Pancreas (tissue), 10 donors: ENCODE results near the gene SYT9. TPM values are rescaled to one million over a fixed set of nuclear protein-coding genes. Genes with fewer than 3 reads are reported as not detected.

Source experiments
- ATAC-seq, 4 donors: fragments of 200-7000 bp; cut with Tn5 transposase; one replicate each; pipeline versions ENCODE4 v1.8.0 to v1.9.1; 2020; ENCODE audit warnings: mild to moderate bottlenecking in 4 of 4, moderate library complexity in 4 of 4
- DNase-seq, 6 donors: peaks; one replicate each; pipeline ENCODE4 v3.0.0-alpha.2; 2020
- FAIRE-seq: peaks from 2 replicates; lab custom pipeline; 2012; peaks lifted over from hg19 to GRCh38; lab: Jason Lieb, UNC
- H3K27ac ChIP-seq, 4 donors: fragments of 200-600 bp; sonication (generic); 1 replicate in 3 of 4; 2 replicates in 1 of 4; pipeline versions ENCODE4 v1.5.0 to v1.8.0; 2020
- H3K27me3 ChIP-seq, 4 donors: fragments of 200-600 bp; one replicate each; pipeline ENCODE4 v1.8.0; 2021
- H3K36me3 ChIP-seq, 3 donors: fragments of 200-600 bp; sonication (generic) in 1 of 3; one replicate each; pipeline versions ENCODE4 v1.5.0 to v1.8.0; 2020 to 2021
- H3K4me1 ChIP-seq, 3 donors: fragments of 200-600 bp; one replicate each; pipeline ENCODE4 v1.8.0; 2021
- H3K4me3 ChIP-seq, 4 donors: fragments of 200-600 bp; sonication (generic) in 2 of 4; one replicate each; pipeline versions ENCODE4 v1.5.0 to v1.8.0; 2020 to 2021
- H3K9me3 ChIP-seq, 4 donors: fragments of 200-600 bp; one replicate each; pipeline ENCODE4 v1.8.0; 2021
- CTCF ChIP-seq, 4 donors: fragments of 200-600 bp; sonication (generic) in 3 of 4; IDR thresholded peaks; one replicate each; pipeline versions ENCODE4 v1.5.0 to v1.8.0; 2021; ENCODE audit warnings: antibody characterized with exemption in 4 of 4
- WGBS, 2 donors: extraction: QIAGEN DNeasy Blood & Tissue Kit; methylation state at CpG; one replicate each; pipeline ENCODE4 v1.1.7; 2013; 5-methylcytosine and 5-hydroxymethylcytosine counted together
- intact Hi-C, 3 donors: fragments of 100-400 bp; cut with DNase I; formaldehyde crosslinking; loops; one replicate each; pipeline versions ENCODE4 v1.11.1 to v1.14.2; 2022
- polyA plus RNA-seq, 2 donors: library from polyadenylated mRNA; stranded (reverse); fragments of 200-250 nt; gene quantifications; one replicate each; pipeline ENCODE4 v1.2.3, GENCODE V29; 2013
- total RNA-seq, 6 donors: library from RNA; stranded (reverse); fragmentation: NEBNext Ultra II Directional in 4 of 6; extraction: Animal tissue kit (Norgen Biotek cat#: 25700) in 4 of 6; gene quantifications; one replicate each; pipeline versions ENCODE4 v1.2.1 to v1.2.4, GENCODE V29; 2021 to 2023
- donor health status: healthy with polysubstance abuse.
- donor health status: DM: no; HTN: no; CAD: no; lungs with moderate emphysema.
- donor health status: DM: no; HTN: no; CAD: no.
- donor health status: control.
- donor health status: control.
- donor health status: Bipolar disorder and iron deficiency.
- donor health status: DM: yes; HTN: yes; CAD: no.
- donor health status: DM: no; HTN: no; CAD: no.
- donor health status: DM: no; HTN: no; CAD: no.
- donor health status: DM: yes; HTN: yes; CAD: no.

The SYT9 gene
- total and polyA plus RNA-seq, 8 donors, result 0.38 to 2.0 (median 1.0) TPM

- FAIRE-seq (no peak), ATAC-seq (no peak), DNase-seq (no peak)
- Histone ChIP-seq H3K4me1 (no peaks in the 10 kb centered on the region), H3K27ac (no peak overlapping the region), H3K27me3 (no peaks in the 10 kb centered on the region), H3K4me3 (no peak overlapping the region), H3K36me3 (no peaks in the 10 kb centered on the region), H3K9me3 (no peaks in the 10 kb centered on the region)
- TF ChIP-seq CTCF (IDR thresholded peaks at IDR 0.05), result no peak
- WGBS, 2 donors, result 84 to 85% methylated on average over 14 of the region's 14 CpGs
- intact Hi-C loops, result no loop called here
Measured at GRCh38 chr11:7414973-7415817, 163.5 kb downstream of the SYT9 start.

DNA sequence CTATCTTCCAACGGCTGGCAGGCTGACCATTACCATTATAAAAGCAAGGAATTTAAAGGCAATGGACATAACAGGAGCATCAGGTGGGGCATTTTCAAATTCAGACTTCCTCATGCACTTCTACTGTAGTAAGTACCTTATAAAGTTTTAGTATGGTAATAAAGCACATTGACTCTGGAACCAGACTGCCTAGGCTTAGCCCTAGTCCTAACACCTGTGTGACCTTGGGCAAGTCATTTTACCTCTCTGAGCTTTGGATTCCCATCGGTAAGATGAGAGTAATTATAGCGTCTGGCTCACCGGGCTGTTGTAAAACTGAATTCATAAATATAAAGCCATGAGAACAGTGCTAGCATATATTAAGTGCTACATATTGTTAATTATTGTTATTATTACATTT is 164.4 kb downstream of the SYT9 start:
- WGBS, 2 donors, result 31 to 62% methylated on average over 4 of the region's 4 CpGs
- Histone ChIP-seq H3K4me1 (no peaks in the 10 kb centered on the region), H3K27ac (no peak overlapping the region), H3K27me3 (no peaks in the 10 kb centered on the region), H3K4me3 (no peak overlapping the region), H3K9me3 (no peaks in the 10 kb centered on the region), H3K36me3 (no peaks in the 10 kb centered on the region)
- TF ChIP-seq CTCF (IDR thresholded peaks at IDR 0.05), result no peak
- DNase-seq (no peak), FAIRE-seq (no peak), ATAC-seq (no peak)
- intact Hi-C loops, result no loop called here

DNA sequence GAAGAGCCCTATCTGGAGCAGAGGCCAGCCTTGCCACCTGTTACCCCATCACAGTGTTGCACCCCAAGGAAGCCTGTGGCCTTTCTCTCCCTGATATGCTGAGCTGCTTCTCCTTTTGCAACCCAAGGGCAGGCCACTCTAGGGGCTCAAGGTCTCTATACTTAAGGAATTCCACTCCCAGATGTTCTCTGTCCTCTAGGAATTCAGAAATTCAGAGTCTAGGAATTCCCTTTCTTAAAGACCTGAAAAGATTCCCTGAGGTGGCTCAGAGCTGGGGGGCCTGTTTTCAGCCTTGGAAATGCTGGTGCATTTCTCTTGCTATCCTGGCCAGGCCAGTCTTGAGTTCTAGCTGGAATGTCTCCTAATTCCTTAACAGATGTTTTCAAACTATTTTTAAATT is 165.6 kb downstream of the SYT9 start:
- Histone ChIP-seq H3K4me3 (no peak overlapping the region), H3K9me3 (no peaks in the 10 kb centered on the region), H3K4me1 (no peaks in the 10 kb centered on the region), H3K27me3 (no peaks in the 10 kb centered on the region), H3K27ac (no peak overlapping the region), H3K36me3 (no peaks in the 10 kb centered on the region)
- DNase-seq (no peak), FAIRE-seq (no peak), ATAC-seq (no peak)
- intact Hi-C loops, result no loop called here
- TF ChIP-seq CTCF (IDR thresholded peaks at IDR 0.05), result no peak

DNA sequence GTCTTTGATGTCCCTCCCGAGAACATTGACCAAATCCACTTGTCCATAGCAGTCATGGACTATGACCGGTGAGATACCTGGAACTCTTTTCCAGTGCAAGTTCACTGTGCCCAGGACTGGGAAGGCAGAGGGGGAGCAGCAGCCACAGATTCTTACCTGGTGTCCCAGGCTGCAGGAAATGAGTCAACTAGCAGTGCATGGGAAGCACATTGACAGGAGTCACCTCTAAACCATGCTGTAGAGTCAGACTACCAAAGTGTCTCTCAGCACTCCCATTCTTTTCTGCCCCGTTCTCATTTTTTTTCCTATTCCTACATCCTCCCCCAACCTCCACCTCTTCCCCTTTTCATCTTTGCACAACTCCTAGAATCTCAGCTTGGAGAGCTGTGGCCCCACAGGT is 166.4 kb downstream of the SYT9 start:
- WGBS, 2 donors, result 90 to 93% methylated on average over 3 of the region's 3 CpGs
- H3K4me1 ChIP-seq, result no peaks in the 10 kb centered on the region
- no peak for ATAC-seq
- no peaks in the 10 kb centered on the region for H3K27me3 ChIP-seq
- intact Hi-C loops, result no loop called here
- no peak for FAIRE-seq
- no peaks in the 10 kb centered on the region for H3K36me3 ChIP-seq
- no peak for TF ChIP-seq CTCF (IDR thresholded peaks at IDR 0.05)
- no peak overlapping the region for H3K4me3 ChIP-seq
- H3K9me3 ChIP-seq, result no peaks in the 10 kb centered on the region
- DNase-seq, result no peak
- H3K27ac ChIP-seq, result no peak overlapping the region

DNA sequence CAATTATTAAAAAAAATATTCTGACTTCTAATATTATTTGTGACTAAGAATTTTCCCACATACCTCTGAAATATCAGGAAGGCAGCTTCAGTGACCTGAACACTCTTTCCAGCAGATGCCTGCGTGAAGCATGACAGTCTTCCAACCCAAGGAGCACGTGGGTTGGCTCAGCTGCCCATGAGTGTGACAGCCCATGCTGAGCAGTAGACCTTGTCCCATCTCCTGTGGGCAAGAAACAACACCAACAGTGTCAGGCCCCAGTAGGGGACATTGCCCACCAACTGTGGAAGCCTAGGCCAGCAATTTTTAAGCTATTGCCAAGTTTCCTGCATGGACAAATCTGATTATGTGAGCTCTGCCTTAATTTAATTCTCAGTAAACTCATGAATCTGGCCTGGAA is 167.2 kb downstream of the SYT9 start:
- Histone ChIP-seq H3K27me3 (no peaks in the 10 kb centered on the region), H3K9me3 (no peaks in the 10 kb centered on the region), H3K4me3 (no peak overlapping the region), H3K4me1 (no peaks in the 10 kb centered on the region), H3K36me3 (no peaks in the 10 kb centered on the region), H3K27ac (no peak overlapping the region)
- no peak for FAIRE-seq
- no peak for DNase-seq
- ATAC-seq, result no peak
- 89 to 90% methylated on average over 2 of the region's 2 CpGs for WGBS, 2 donors
- no peak for TF ChIP-seq CTCF (IDR thresholded peaks at IDR 0.05)
- intact Hi-C loops, result no loop called here
